Tibial nerve (tissue), 4 donors: ENCODE results near the gene HEMK1. TPM values are rescaled to one million over a fixed set of nuclear protein-coding genes. Genes with fewer than 3 reads are reported as not detected.

Experiments used
- DNase-seq, 2 donors: peaks; one replicate each; pipeline ENCODE4 v3.0.0-alpha.2; 2019; ENCODE audit warnings: low spot score in 2 of 2
- H3K27ac ChIP-seq, 4 donors: fragments of 200-600 bp; sonication (generic) in 3 of 4; one replicate each; pipeline ENCODE4 v1.5.1; 2017 to 2019; ENCODE audit warnings: mild to moderate bottlenecking in 1 of 4
- H3K27me3 ChIP-seq, 2 donors: fragments of 200-600 bp; sonication (generic) in 1 of 2; one replicate each; pipeline versions ENCODE4 v1.5.1 to v1.6.0; 2017 to 2019
- H3K36me3 ChIP-seq, 3 donors: fragments of 200-600 bp; sonication (generic); one replicate each; pipeline ENCODE4 v1.5.1; 2018 to 2019
- H3K4me1 ChIP-seq, 4 donors: fragments of 200-600 bp; sonication (generic) in 3 of 4; one replicate each; pipeline ENCODE4 v1.5.1; 2017 to 2019
- H3K4me3 ChIP-seq, 4 donors: fragments of 200-600 bp; sonication (generic) in 3 of 4; one replicate each; pipeline ENCODE4 v1.5.1; 2017 to 2019; ENCODE audit warnings: mild to moderate bottlenecking in 1 of 4, moderate library complexity in 1 of 4
- H3K9me3 ChIP-seq, 4 donors: fragments of 200-600 bp; sonication (generic) in 3 of 4; one replicate each; pipeline ENCODE4 v1.5.1; 2017 to 2019
- EP300 ChIP-seq, 2 donors: sonication (generic); formaldehyde crosslinking; IDR thresholded peaks; one replicate each; pipeline ENCODE4 v1.6.1; 2017; ENCODE audit warnings: antibody characterized with exemption in 2 of 2, mild to moderate bottlenecking in 1 of 2
- POLR2A ChIP-seq, 2 donors: fragments of 450-650 bp; IDR thresholded peaks; one replicate each; pipeline ENCODE4 v1.6.1; 2017; ENCODE audit warnings: antibody characterized with exemption in 2 of 2, mild to moderate bottlenecking in 2 of 2, moderate library complexity in 2 of 2
- WGBS, 2 donors: methylation state at CpG; one replicate each; pipeline ENCODE4 v1.1.5; 2018; 5-methylcytosine and 5-hydroxymethylcytosine counted together
- total RNA-seq, 4 donors: library from RNA; depleted of rRNA; stranded (reverse); fragments of >200 nt; gene quantifications; one replicate each; pipeline ENCODE4 v1.1.0, GENCODE V29; 2016
- TF ChIP-seq, protein P1 (sequence below), 5 experiments: fragments of 200-600 bp in 3 of 5; fragments of 450-650 bp in 2 of 5; sonication (generic) in 3 of 5; IDR thresholded peaks; one replicate each; pipeline ENCODE4 v1.5.1; 2016 to 2019; ENCODE audit warnings: antibody characterized with exemption in 5 of 5, mild to moderate bottlenecking in 3 of 5, moderate library complexity in 2 of 5

The HEMK1 gene
- total RNA-seq, 4 donors from 2014 or later = 6.9 to 10.2 (median 8.8) TPM

- TF ChIP-seq POLR2A (IDR thresholded peaks at IDR 0.05) (no peak), EP300 (IDR thresholded peaks at IDR 0.05) (no peak)
- TF ChIP-seq, protein P1, sequence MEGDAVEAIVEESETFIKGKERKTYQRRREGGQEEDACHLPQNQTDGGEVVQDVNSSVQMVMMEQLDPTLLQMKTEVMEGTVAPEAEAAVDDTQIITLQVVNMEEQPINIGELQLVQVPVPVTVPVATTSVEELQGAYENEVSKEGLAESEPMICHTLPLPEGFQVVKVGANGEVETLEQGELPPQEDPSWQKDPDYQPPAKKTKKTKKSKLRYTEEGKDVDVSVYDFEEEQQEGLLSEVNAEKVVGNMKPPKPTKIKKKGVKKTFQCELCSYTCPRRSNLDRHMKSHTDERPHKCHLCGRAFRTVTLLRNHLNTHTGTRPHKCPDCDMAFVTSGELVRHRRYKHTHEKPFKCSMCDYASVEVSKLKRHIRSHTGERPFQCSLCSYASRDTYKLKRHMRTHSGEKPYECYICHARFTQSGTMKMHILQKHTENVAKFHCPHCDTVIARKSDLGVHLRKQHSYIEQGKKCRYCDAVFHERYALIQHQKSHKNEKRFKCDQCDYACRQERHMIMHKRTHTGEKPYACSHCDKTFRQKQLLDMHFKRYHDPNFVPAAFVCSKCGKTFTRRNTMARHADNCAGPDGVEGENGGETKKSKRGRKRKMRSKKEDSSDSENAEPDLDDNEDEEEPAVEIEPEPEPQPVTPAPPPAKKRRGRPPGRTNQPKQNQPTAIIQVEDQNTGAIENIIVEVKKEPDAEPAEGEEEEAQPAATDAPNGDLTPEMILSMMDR (IDR thresholded peaks at IDR 0.05) = no peak
- 79 to 83% methylated on average over 3 to 9 of the region's 9 CpGs for WGBS, 2 donors
- no peaks in the 10 kb centered on the region for H3K4me1 ChIP-seq
- H3K36me3 ChIP-seq = no peaks in the 10 kb centered on the region
- no peaks in the 10 kb centered on the region for H3K27me3 ChIP-seq
- H3K27ac ChIP-seq = no peak overlapping the region
- DNase-seq = no peak
- H3K4me3 ChIP-seq = no peak overlapping the region
- no peaks in the 10 kb centered on the region for H3K9me3 ChIP-seq
Observed at GRCh38 chr3:50552598-50552997, 16.7 kb upstream of the HEMK1 start.

DNA sequence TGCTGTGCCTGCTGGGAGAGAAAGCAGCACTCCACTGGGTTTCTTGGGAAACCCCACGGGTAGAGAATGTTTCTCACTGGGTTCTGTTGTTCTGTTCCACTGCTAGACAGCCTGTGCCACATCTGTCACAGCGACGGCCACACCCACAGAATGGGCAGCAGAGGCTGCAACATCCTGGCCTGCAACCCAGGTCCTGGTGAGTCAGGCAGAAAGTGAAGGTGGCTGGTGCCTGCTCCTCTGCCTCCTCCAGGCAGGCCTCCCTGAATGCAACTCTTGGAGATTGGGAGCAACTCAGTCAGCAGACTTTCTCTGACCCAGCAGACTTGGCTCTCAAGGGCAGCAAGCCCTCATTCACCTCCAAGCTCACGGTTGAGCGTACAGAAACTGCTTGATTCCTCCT is 14.8 kb upstream of the HEMK1 start:
- no peaks in the 10 kb centered on the region for H3K9me3 ChIP-seq
- 68 to 74% methylated on average over 5 of the region's 5 CpGs for WGBS, 2 donors
- H3K27ac ChIP-seq = no peak overlapping the region
- DNase-seq = no peak
- H3K4me1 ChIP-seq = no peaks in the 10 kb centered on the region
- no peak overlapping the region for H3K4me3 ChIP-seq
- TF ChIP-seq EP300 (IDR thresholded peaks at IDR 0.05) (no peak), POLR2A (IDR thresholded peaks at IDR 0.05) (no peak)
- TF ChIP-seq, protein P1 (IDR thresholded peaks at IDR 0.05) = no peak
- H3K27me3 ChIP-seq = no peaks in the 10 kb centered on the region
- H3K36me3 ChIP-seq = peaks cover 0 to 11% (median 0%) of the 10 kb centered on the region in 3 donors

DNA sequence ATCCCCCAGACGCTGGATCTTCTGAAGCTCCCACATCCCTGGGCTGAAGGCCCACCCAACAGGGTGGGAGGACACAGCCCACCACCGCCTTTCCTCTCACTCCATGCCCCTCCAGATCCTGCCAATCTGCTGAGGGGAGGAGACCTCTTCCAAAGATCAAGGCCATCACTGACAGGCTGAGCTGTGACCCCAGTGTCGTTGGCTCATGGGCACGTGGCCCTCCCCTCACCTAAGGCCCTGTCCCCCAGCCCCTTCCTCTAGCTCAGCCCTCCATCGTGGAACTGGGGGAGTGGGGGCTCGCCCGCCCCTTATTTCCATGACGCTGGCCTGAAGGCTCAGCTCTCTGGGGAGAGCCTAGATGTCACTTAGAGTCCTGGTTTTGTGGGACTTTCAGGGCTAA is 12.2 kb upstream of the HEMK1 start:
- peaks cover 0 to 36% (median 0%) of the 10 kb centered on the region in 3 donors for H3K36me3 ChIP-seq
- H3K9me3 ChIP-seq = no peaks in the 10 kb centered on the region
- H3K4me3 ChIP-seq = no peak overlapping the region
- WGBS, 2 donors = 54 to 67% methylated on average over 7 to 8 of the region's 8 CpGs
- H3K27me3 ChIP-seq = no peaks in the 10 kb centered on the region
- no peaks in the 10 kb centered on the region for H3K4me1 ChIP-seq
- TF ChIP-seq EP300 (IDR thresholded peaks at IDR 0.05) (no peak), POLR2A (IDR thresholded peaks at IDR 0.05) (no peak)
- TF ChIP-seq, protein P1 (IDR thresholded peaks at IDR 0.05) = no peak
- DNase-seq = no peak
- no peak overlapping the region for H3K27ac ChIP-seq

DNA sequence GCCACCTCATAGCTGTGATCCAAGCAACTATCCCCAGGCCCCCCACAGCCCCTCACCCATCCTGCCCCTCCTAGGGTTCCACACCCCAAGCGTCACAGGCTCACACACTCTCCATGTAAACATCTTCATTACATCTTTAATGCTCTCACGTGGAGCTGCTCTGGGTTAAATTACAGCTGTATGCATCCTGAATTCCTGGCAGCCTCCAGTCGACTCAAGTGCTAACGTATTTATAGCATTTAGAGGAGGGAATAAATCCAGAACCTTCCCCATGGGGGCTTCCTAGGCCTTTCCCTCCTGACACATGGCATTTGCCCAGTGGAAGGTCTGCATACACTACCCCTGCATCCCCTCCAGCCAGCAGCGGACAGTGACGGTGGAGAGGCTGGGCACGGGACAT is 11.4 kb upstream of the HEMK1 start:
- Histone ChIP-seq H3K9me3 (no peaks in the 10 kb centered on the region), H3K4me3 (no peak overlapping the region), H3K4me1 (no peaks in the 10 kb centered on the region), H3K36me3 (peaks cover 0 to 44% (median 0%) of the 10 kb centered on the region in 3 donors), H3K27ac (no peak overlapping the region), H3K27me3 (no peaks in the 10 kb centered on the region)
- TF ChIP-seq, protein P1 (IDR thresholded peaks at IDR 0.05) = no peak
- DNase-seq = no peak
- 50 to 53% methylated on average over 7 of the region's 7 CpGs for WGBS, 2 donors

GRCh38 chr3:50559702-50560101 is 9.6 kb upstream of the HEMK1 start:
- TF ChIP-seq EP300 (IDR thresholded peaks at IDR 0.05) (no peak), POLR2A (IDR thresholded peaks at IDR 0.05) (no peak)
- TF ChIP-seq, protein P1 (IDR thresholded peaks at IDR 0.05) = no peak
- DNase-seq = no peak

More at GRCh38 chr3:50559702-50560101, 9.6 kb upstream of the HEMK1 start:
- no peak overlapping the region for H3K4me3 ChIP-seq
- peaks cover 0 to 62% (median 0%) of the 10 kb centered on the region in 3 donors for H3K36me3 ChIP-seq
- no peak overlapping the region for H3K27ac ChIP-seq
- H3K4me1 ChIP-seq = no peaks in the 10 kb centered on the region
- no peaks in the 10 kb centered on the region for H3K27me3 ChIP-seq
- H3K9me3 ChIP-seq = no peaks in the 10 kb centered on the region
